Adrenal gland (tissue), 12 donors: ENCODE data around the gene CFAP74. TPM values are rescaled to one million over a fixed set of nuclear protein-coding genes. Genes with fewer than 3 reads are reported as not detected.

Source experiments
- DNase-seq, 7 donors: peaks; one replicate each; pipeline ENCODE4 v3.0.0-alpha.2; 2019 to 2020
- H3K27ac ChIP-seq, 5 donors: fragments of 200-600 bp; sonication (generic) in 4 of 5; 1 replicate in 3 of 5; 2 replicates in 2 of 5; pipeline versions ENCODE4 v1.5.1 to v1.8.0; 2016 to 2020; ENCODE audit warnings: mild to moderate bottlenecking in 1 of 5
- H3K27me3 ChIP-seq: fragments of 200-600 bp; 2 replicates; pipeline ENCODE4 v1.8.0; 2021
- H3K36me3 ChIP-seq, 2 donors: fragments of 200-600 bp; replicated peaks in 1 of 2; 1 replicate in 1 of 2; 2 replicates in 1 of 2; pipeline versions ENCODE4 v1.5.1 to v1.8.0; 2018 to 2022
- H3K4me1 ChIP-seq, 2 donors: fragments of 200-600 bp; replicated peaks in 1 of 2; 1 replicate in 1 of 2; 2 replicates in 1 of 2; pipeline versions ENCODE4 v1.5.1 to v1.8.0; 2018 to 2021
- H3K4me3 ChIP-seq, 4 donors: fragments of 200-600 bp; sonication (generic) in 3 of 4; one replicate each; pipeline ENCODE4 v1.5.1; 2016 to 2018
- H3K9me3 ChIP-seq, 3 donors: fragments of 200-600 bp; sonication (generic) in 1 of 3; replicated peaks in 1 of 3; 1 replicate in 2 of 3; 2 replicates in 1 of 3; pipeline versions ENCODE4 v1.5.1 to v1.8.0; 2016 to 2021
- POLR2A ChIP-seq, 2 donors: fragments of 450-650 bp; IDR thresholded peaks; one replicate each; pipeline ENCODE4 v1.6.1; 2017; ENCODE audit warnings: antibody characterized with exemption in 2 of 2, mild to moderate bottlenecking in 2 of 2, moderate library complexity in 1 of 2
- WGBS, 4 donors: extraction: QIAGEN DNeasy Blood & Tissue Kit in 2 of 4; methylation state at CpG; one replicate each; pipeline versions ENCODE4 v1.1.5 to v1.1.7; 2013 to 2017; 5-methylcytosine and 5-hydroxymethylcytosine counted together
- intact Hi-C, 2 donors: fragments of 100-400 bp; cut with DNase I; formaldehyde crosslinking; loops; one replicate each; pipeline versions ENCODE4 v1.14.1 to v1.15.0; 2022 to 2023
- polyA plus RNA-seq, 3 donors: library from polyadenylated mRNA; stranded (reverse); fragments of 200-250 nt in 2 of 3; fragments of 350-450 nt in 1 of 3; fragmentation: Illumina TruSeq in 1 of 3; extraction: RNeasy Lipid Tissue Mini Kit (QIAGEN cat#74804) in 1 of 3; gene quantifications; one replicate each; pipeline ENCODE4 v1.2.3, GENCODE V29; 2013 to 2014
- total RNA-seq, 9 donors: library from RNA; depleted of rRNA in 4 of 9; stranded (reverse); fragments of >200 nt in 4 of 9; fragments of 120-200 nt in 1 of 9; fragmentation: NEBNext Ultra II Directional in 1 of 9; extraction: Animal tissue kit (Norgen Biotek cat#: 25700) in 1 of 9; gene quantifications; one replicate each; pipeline versions ENCODE4 v1.1.0 to v1.2.4, GENCODE V29; 2013 to 2023
- TF ChIP-seq, protein P1 (sequence below), 6 experiments: fragments of 450-650 bp in 4 of 6; fragments of 200-600 bp in 2 of 6; sonication (generic) in 1 of 6; IDR thresholded peaks; 1 replicate in 5 of 6; 2 replicates in 1 of 6; pipeline versions ENCODE4 v1.5.1 to v1.8.0; 2016 to 2021; ENCODE audit warnings: antibody characterized with exemption in 6 of 6, mild to moderate bottlenecking in 2 of 6, moderate library complexity in 1 of 6
- donor health status: healthy with polysubstance abuse.
- donor health status: Bipolar disorder and iron deficiency.
- donor health status: DM: yes; HTN: yes; CAD: no.
- donor health status: DM: no; HTN: no; CAD: no.
- donor health status: DM: no; HTN: no; CAD: no.
- donor health status: DM: yes; HTN: yes; CAD: no.

CFAP74 gene
- total and polyA plus RNA-seq, 12 donors, result 0.11 to 7.6 (median 2.8) TPM; not detected in 1

DNA sequence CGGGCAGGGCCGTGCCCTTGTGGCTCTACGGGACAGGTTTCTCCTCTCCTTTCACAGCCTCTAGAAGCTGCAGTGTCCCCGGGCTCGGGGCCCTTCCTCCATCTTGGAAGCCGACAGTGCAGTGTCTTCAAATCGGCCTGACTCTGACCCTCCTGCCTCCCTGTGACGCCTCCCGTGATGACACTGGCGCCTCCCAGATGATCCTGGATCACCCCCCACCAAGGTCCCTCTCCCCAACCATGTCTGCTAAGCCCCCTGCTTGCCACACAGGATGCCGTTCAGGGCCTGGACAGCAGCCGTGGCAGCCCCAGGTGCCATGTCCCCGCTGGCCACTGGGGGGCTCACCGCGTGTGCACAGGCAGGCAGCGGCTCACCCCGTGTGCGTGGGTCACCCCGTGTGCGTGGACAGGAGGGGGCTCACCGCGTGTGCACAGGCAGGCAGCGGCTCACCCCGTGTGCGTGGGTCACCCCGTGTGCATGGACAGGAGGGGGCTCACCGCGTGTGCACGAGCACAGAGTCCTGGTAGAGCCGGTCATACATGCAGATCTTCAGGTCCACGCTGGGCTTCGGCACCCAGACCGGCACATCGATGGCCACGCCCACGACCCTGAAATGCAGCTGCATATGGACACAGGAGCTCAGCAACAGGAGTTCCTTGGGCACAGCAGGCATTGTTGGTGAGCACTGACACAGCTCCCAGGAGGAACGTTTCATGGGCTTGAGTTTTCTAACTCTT lies 59.6 kb downstream of the CFAP74 start:
- Histone ChIP-seq H3K4me3 (no peak overlapping the region), H3K27ac (no peak overlapping the region), H3K4me1 (peaks cover 0 to 4% of the 10 kb centered on the region in 2 donors), H3K9me3 (no peaks in the 10 kb centered on the region), H3K27me3 (no peaks in the 10 kb centered on the region), H3K36me3 (no peaks in the 10 kb centered on the region)
- intact Hi-C loops, result loop anchor here in 1 of 2 donors (5.0 kb wide), 1 partner anchor 103 kb away; no protein-coding TSS in a partner anchor
- DNase-seq, result peak; percentile 56 to 72 (median 62)
- TF ChIP-seq, protein P1, sequence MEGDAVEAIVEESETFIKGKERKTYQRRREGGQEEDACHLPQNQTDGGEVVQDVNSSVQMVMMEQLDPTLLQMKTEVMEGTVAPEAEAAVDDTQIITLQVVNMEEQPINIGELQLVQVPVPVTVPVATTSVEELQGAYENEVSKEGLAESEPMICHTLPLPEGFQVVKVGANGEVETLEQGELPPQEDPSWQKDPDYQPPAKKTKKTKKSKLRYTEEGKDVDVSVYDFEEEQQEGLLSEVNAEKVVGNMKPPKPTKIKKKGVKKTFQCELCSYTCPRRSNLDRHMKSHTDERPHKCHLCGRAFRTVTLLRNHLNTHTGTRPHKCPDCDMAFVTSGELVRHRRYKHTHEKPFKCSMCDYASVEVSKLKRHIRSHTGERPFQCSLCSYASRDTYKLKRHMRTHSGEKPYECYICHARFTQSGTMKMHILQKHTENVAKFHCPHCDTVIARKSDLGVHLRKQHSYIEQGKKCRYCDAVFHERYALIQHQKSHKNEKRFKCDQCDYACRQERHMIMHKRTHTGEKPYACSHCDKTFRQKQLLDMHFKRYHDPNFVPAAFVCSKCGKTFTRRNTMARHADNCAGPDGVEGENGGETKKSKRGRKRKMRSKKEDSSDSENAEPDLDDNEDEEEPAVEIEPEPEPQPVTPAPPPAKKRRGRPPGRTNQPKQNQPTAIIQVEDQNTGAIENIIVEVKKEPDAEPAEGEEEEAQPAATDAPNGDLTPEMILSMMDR (IDR thresholded peaks at IDR 0.05), result peak; percentile 82 to 93 (median 88)
- TF ChIP-seq POLR2A (IDR thresholded peaks at IDR 0.05), result no peak
- 9 to 31% (median 17%) methylated on average over 10 to 37 of the region's 37 CpGs for WGBS, 4 donors

DNA sequence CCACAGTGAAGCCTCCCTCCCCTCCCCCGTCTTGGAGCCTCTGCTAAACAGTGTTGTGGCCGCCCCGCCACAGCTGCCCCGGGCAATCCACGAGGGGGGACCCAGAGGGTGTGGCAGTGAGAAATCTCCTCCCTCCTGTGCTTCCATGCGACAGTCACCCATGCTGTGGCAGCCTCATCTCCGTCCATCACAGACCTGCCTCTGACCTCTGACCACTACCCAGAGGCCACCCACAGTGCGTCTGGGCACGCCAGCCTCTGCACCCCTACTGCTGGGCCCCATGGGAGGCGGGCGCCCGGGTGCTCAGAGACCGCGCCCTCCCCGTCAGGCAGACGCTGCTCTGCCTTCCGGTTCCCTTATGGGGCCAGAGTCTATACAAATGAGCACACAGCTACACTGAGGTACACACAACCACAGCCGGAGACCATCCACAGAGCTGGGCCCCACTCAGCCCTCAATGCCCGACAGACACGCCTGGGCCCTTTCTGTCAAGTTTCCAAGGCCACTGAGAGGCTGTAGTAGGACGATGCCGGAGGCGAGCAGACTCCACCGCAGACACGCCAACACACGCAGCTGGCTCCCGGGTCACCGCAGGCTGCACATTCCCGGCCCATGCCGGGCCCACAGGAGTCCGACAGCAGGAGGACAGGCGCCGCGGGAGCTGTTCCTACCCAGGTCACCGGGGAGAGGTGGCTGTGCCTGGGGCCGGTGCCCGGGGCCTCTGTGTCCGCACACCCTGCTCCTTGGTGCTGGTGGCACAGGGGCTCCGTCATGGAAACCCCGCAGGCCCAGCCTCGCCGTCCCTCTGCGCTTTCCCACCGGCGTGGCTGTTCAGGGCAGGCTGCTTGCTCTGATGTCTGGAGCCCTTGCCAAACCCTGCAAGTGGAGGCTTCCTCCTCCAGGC lies 60.6 kb downstream of the CFAP74 start:
- Histone ChIP-seq H3K9me3 (no peaks in the 10 kb centered on the region), H3K4me1 (peaks cover 0 to 4% of the 10 kb centered on the region in 2 donors), H3K27ac (no peak overlapping the region), H3K27me3 (no peaks in the 10 kb centered on the region), H3K4me3 (no peak overlapping the region), H3K36me3 (no peaks in the 10 kb centered on the region)
- TF ChIP-seq POLR2A (IDR thresholded peaks at IDR 0.05), result no peak
- TF ChIP-seq, protein P1 (IDR thresholded peaks at IDR 0.05), result no peak
- peak in 1 of 7 donors; percentile 20 for DNase-seq
- WGBS, 4 donors, result 61 to 81% (median 78%) methylated on average over 15 to 45 of the region's 45 CpGs
- intact Hi-C loops, result loop anchor here in 1 of 2 donors (5.0 kb wide), 1 partner anchor 104 kb away; no protein-coding TSS in a partner anchor

DNA sequence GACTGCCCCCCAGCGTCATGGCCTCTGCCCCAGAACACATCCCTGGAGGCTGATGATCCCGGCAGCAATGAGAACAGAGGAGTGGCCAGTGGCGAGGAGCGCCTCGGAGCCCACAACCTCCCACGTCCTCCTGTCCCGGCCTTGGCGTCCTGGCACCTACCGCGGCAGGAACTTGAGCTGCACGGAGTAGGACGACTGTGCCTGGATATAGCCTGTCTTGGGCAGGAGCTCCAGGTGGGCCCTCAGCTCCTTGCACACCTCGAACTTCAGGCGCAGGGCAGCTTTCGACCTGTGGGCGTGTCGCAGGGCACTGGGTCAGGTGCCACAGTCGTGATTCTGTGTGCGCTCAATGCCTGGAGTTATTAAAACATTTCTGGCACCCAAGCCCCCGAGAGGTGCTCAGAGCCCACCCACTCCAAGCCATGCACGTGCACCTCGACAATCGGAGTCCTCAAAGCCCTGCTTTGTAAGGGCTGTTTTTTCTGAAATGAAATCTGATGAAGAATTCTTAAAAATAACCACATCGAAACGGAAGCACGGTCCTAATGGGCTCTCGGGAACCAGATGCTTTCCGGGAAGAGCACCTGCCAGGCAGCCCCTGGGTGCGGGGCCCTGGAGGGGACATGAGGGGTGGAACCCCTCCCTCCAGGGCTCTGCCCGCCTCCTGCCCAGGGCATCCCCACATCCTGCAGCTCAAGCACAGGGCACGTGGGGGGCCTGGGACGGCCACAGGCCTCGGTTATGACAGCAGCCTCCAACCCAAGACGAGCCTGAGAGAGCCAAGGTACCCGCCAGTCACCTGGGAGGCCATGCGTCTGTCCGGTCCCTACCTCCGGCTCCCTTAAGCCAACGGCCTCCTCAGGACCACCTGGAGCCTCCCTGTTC lies 61.5 kb downstream of the CFAP74 start:
- no peak for TF ChIP-seq POLR2A (IDR thresholded peaks at IDR 0.05)
- TF ChIP-seq, protein P1 (IDR thresholded peaks at IDR 0.05), result no peak
- H3K36me3 ChIP-seq, result no peaks in the 10 kb centered on the region
- no peaks in the 10 kb centered on the region for H3K27me3 ChIP-seq
- no peak overlapping the region for H3K4me3 ChIP-seq
- 71 to 80% (median 78%) methylated on average over 23 to 39 of the region's 39 CpGs for WGBS, 4 donors
- no peak overlapping the region for H3K27ac ChIP-seq
- intact Hi-C loops, result loop anchor here in 1 of 2 donors (5.0 kb wide), 1 partner anchor 105 kb away; no protein-coding TSS in a partner anchor
- peaks cover 0 to 4% of the 10 kb centered on the region in 2 donors for H3K4me1 ChIP-seq
- DNase-seq, result no peak
- H3K9me3 ChIP-seq, result no peaks in the 10 kb centered on the region
